ENCODE results near the gene HLA-DMA. TPM values are rescaled to one million over a fixed set of nuclear protein-coding genes. Genes with fewer than 3 reads are reported as not detected.

Gene HLA-DMA
- total RNA-seq, 1 experiment from 2014 or later = 22.1 TPM

- TF ChIP-seq EZH2 (IDR thresholded peaks at IDR 0.05; ENCODE audit: low read depth) = no peak
- peak; percentile 74 for TF ChIP-seq CTCF (conservative IDR thresholded peaks at IDR 0.05)
- Histone ChIP-seq H3K27me3 (ENCODE audit: insufficient read depth, low read depth) (no peaks in the 10 kb centered on the region; the same call in 1 of the 2 replicates), H3K9me3 (ENCODE audit: insufficient read depth, low read depth) (no peaks in the 10 kb centered on the region), H3K4me1 (replicated peaks; ENCODE audit: insufficient read depth) (peaks cover 3% of the 10 kb centered on the region), H3K27ac (no peak overlapping the region), H2AFZ (no peak overlapping the region), H3K36me3 (ENCODE audit: low read depth) (no peaks in the 10 kb centered on the region), H4K20me1 (ENCODE audit: insufficient read depth) (no peaks in the 10 kb centered on the region), H3K4me3 (no peak overlapping the region), H3K79me2 (ENCODE audit: low read depth) (no peaks in the 10 kb centered on the region), H3K9me2 (ENCODE audit: insufficient read depth) (no peaks in the 10 kb centered on the region), H3K4me2 (no peak overlapping the region), H3F3A (ENCODE audit: insufficient read depth, low read depth) (0 out of 2 replicates have a peak, but pooled peaks cover 3% of the 10 kb centered on the region)
- peak; percentile 47 to 56 for DNase-seq
- no TSS peak for BruUV-seq (replicated peaks)
- intact Hi-C loops (cut with micrococcal nuclease; ENCODE audit: unreplicated experiment) = no loop called here
- ChIA-PET POLR2A (ENCODE audit: unreplicated experiment) (no interaction called here), CTCF (interaction anchor here (1.1 kb wide), 1 partner anchor 14 kb away, joined by 4 read pairs; no protein-coding TSS in a partner anchor)
These were observed 5.1 kb downstream of the HLA-DMA start for GRCh38 chr6:32947552-32948465.

- Histone ChIP-seq H4K20me1 (ENCODE audit: insufficient read depth) (no peaks in the 10 kb centered on the region), H3K27me3 (ENCODE audit: insufficient read depth, low read depth) (no peaks in the 10 kb centered on the region; the same call in 1 of the 2 replicates), H3K4me1 (replicated peaks; ENCODE audit: insufficient read depth) (no peaks in the 10 kb centered on the region), H3F3A (ENCODE audit: insufficient read depth, low read depth) (no peaks in the 10 kb centered on the region), H3K4me3 (no peak overlapping the region), H3K79me2 (ENCODE audit: low read depth) (no peaks in the 10 kb centered on the region), H3K9me3 (ENCODE audit: insufficient read depth, low read depth) (no peaks in the 10 kb centered on the region), H3K4me2 (no peak overlapping the region), H3K27ac (no peak overlapping the region), H3K9me2 (ENCODE audit: insufficient read depth) (no peaks in the 10 kb centered on the region), H2AFZ (no peak overlapping the region), H3K36me3 (ENCODE audit: low read depth) (no peaks in the 10 kb centered on the region)
- CTCF ChIA-PET = no interaction called here
- BruUV-seq (replicated peaks) = no TSS peak
- no peak for DNase-seq
- POLR2A ChIA-PET (ENCODE audit: unreplicated experiment) = no interaction called here
- no peak for TF ChIP-seq CTCF (conservative IDR thresholded peaks at IDR 0.05)
- intact Hi-C loops (cut with micrococcal nuclease; ENCODE audit: unreplicated experiment) = no loop called here
These were observed 6.0 kb downstream of the HLA-DMA start for GRCh38 chr6:32946893-32947292.

- no peaks in the 10 kb centered on the region for H3F3A ChIP-seq (ENCODE audit: insufficient read depth, low read depth)
- no peaks in the 10 kb centered on the region for H3K9me3 ChIP-seq (ENCODE audit: insufficient read depth, low read depth)
- no peaks in the 10 kb centered on the region for H3K79me2 ChIP-seq (ENCODE audit: low read depth)
- no peaks in the 10 kb centered on the region for H3K4me1 ChIP-seq (replicated peaks; ENCODE audit: insufficient read depth)
- ChIA-PET CTCF (no interaction called here), POLR2A (ENCODE audit: unreplicated experiment) (no interaction called here)
- BruUV-seq (replicated peaks) = no TSS peak
- H3K4me3 ChIP-seq = no peak overlapping the region
- H3K4me2 ChIP-seq = no peak overlapping the region
- no peaks in the 10 kb centered on the region for H3K9me2 ChIP-seq (ENCODE audit: insufficient read depth)
- intact Hi-C loops (cut with micrococcal nuclease; ENCODE audit: unreplicated experiment) = no loop called here
- H3K36me3 ChIP-seq (ENCODE audit: low read depth) = no peaks in the 10 kb centered on the region
- no peaks in the 10 kb centered on the region for H4K20me1 ChIP-seq (ENCODE audit: insufficient read depth)
- H2AFZ ChIP-seq = no peak overlapping the region
- peaks cover 7% of the 10 kb centered on the region; the same call in 1 of the 2 replicates for H3K27me3 ChIP-seq (ENCODE audit: insufficient read depth, low read depth)
- DNase-seq = no peak
- TF ChIP-seq EZH2 (IDR thresholded peaks at IDR 0.05; ENCODE audit: low read depth) (no peak), CTCF (conservative IDR thresholded peaks at IDR 0.05) (no peak)
- no peak overlapping the region for H3K27ac ChIP-seq
These were observed 6.9 kb downstream of the HLA-DMA start for GRCh38 chr6:32945953-32946352.

Measured in PC-9 (cell line).